Mucosa of rectum (tissue), 2 donors: Measurements from ENCODE around the gene ADPRH.
"Not testable (repeated sequence)": the region's sequence is repeated elsewhere in the genome, so short reads cannot be mapped to it uniquely, and the experiment has no call there.

Experiments
- H3K27ac ChIP-seq, 2 donors: one replicate each; pipeline ENCODE4 v1.7.0; 2013; ENCODE audit warnings: inconsistent platforms in 2 of 2, low read depth in 2 of 2, low read length in 2 of 2
- H3K27me3 ChIP-seq, 2 donors: one replicate each; pipeline ENCODE4 v1.7.0; 2013; ENCODE audit warnings: low read length in 2 of 2; ENCODE audit not compliant: control insufficient read depth in 2 of 2, insufficient read depth in 2 of 2
- H3K36me3 ChIP-seq, 2 donors: one replicate each; pipeline ENCODE4 v1.7.0; 2013; ENCODE audit warnings: low read length in 2 of 2; ENCODE audit not compliant: control insufficient read depth in 2 of 2, insufficient read depth in 2 of 2
- H3K4me1 ChIP-seq, 2 donors: one replicate each; pipeline ENCODE4 v1.7.0; 2013; ENCODE audit warnings: low read length in 2 of 2, mild to moderate bottlenecking in 1 of 2; ENCODE audit not compliant: control insufficient read depth in 2 of 2, insufficient read depth in 2 of 2
- H3K4me3 ChIP-seq, 2 donors: one replicate each; pipeline ENCODE4 v1.7.0; 2013; ENCODE audit warnings: low read length in 2 of 2
- H3K9ac ChIP-seq, 2 donors: one replicate each; pipeline ENCODE4 v1.7.0; 2013; ENCODE audit warnings: low read length in 2 of 2, low read depth in 1 of 2, mild to moderate bottlenecking in 1 of 2
- H3K9me3 ChIP-seq, 2 donors: one replicate each; pipeline ENCODE4 v1.7.0; 2013; ENCODE audit warnings: low read length in 2 of 2; ENCODE audit not compliant: control insufficient read depth in 2 of 2
- donor health status: healthy.
- donor health status: Normal muscosa, but diverticular disease.

The ADPRH gene

DNA sequence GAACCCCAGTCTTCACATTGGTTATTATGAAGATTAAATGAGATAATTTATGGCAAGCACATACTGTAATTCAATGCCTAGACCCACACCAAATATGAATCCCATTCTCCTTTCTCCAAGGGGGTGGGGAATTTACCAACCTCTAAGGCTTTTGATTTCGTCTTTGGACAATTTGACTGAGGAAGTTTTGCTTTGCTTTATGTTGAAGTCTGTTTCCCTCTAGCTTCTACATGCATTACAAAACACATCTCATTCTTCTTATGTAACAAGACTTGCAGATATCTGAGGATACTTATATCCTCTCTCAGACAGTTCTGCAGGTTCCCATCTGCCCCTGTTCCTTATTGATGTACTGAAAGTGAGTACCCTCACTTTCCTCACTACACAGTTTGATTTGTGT lies 32.1 kb upstream of the ADPRH start:
- no peak overlapping the region for H3K4me3 ChIP-seq
- no peaks in the 10 kb centered on the region for H3K9me3 ChIP-seq
- no peaks in the 10 kb centered on the region for H3K4me1 ChIP-seq
- no peaks in the 10 kb centered on the region for H3K36me3 ChIP-seq
- no peak overlapping the region for H3K27ac ChIP-seq
- no peaks in the 10 kb centered on the region for H3K27me3 ChIP-seq
- H3K9ac ChIP-seq = no peak overlapping the region

DNA sequence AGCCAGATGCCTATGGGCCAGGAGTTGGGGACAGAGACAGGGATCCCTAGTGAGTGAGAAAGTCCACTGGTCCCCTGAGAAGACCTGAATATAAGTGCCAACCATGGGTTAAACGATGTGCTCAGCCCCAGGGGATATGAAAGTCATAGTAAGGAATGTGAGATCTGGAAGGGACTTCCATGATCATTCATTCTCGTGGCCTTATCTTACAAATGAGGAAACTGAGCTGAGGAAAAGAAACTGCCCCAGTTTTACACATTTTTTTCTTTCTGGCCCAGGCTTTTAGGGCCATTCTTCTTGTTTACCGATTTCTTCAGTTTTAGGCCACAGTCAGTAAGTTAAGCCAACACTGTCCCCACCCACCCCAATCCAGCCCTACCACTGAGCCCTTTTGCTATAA lies 31.0 kb upstream of the ADPRH start:
- H3K9me3 ChIP-seq = no peaks in the 10 kb centered on the region
- H3K27ac ChIP-seq = no peak overlapping the region
- no peaks in the 10 kb centered on the region for H3K4me1 ChIP-seq
- no peaks in the 10 kb centered on the region for H3K27me3 ChIP-seq
- H3K9ac ChIP-seq = no peak overlapping the region
- no peak overlapping the region for H3K4me3 ChIP-seq
- no peaks in the 10 kb centered on the region for H3K36me3 ChIP-seq

DNA sequence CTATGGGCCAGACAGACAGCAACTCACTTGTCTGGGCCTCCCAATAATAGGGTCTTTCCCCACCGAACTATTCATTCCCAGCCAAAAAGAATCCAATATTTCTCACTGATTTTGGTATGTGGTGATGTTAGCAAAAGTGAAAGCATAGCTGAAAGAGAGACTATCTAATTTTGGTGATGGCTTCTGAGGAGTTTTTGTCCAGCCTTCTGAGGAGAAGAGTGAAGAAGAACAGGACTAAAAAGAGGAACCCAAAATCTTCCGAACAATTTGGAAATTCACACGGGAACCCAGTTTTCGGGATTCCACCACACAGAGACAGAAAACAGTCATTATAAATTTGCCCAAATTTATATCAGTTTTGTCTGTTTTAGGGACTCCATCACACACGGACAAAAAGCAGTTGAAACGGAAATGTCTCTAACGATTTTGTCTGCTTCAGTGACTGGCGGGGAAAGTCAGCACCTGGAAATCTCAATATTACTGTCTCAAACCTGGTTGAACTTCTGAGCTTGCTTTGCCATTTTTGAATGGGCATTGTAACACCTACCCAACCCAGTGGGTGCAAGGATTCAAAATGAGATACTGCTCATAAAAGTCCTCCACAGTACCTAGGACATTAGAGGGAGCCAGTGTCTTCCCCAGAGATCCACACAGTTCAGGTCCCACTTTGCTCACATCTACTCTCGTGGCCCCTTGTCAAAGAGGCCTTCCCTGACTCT lies 28.9 kb upstream of the ADPRH start:
- no peaks in the 10 kb centered on the region for H3K4me1 ChIP-seq
- no peaks in the 10 kb centered on the region for H3K36me3 ChIP-seq
- no peak overlapping the region for H3K4me3 ChIP-seq
- no peaks in the 10 kb centered on the region for H3K9me3 ChIP-seq
- H3K27me3 ChIP-seq = no peaks in the 10 kb centered on the region
- no peak overlapping the region for H3K27ac ChIP-seq
- no peak overlapping the region for H3K9ac ChIP-seq

DNA sequence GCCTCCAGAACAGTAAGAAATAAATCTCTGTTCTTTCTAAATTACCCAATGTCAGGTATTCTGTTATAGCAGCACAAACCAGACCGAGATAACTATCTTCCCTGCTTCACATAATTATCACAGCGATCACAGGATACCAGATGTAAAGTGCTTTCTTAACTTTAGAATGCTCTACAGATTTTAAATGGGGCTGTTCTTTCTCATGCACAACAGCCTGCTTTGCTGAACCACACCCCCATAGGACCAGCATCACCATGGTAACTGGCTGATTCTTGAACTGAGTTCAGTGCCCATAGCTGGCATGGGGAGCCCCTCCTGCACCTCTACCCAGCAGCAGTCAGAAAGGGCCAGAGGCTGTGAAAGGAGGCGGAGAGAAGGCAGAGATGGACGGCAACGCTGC lies 27.7 kb upstream of the ADPRH start:
- H3K9ac ChIP-seq = no peak overlapping the region
- H3K27me3 ChIP-seq = no peaks in the 10 kb centered on the region
- H3K9me3 ChIP-seq = no peaks in the 10 kb centered on the region
- H3K4me3 ChIP-seq = no peak overlapping the region
- H3K27ac ChIP-seq = no peak overlapping the region
- H3K36me3 ChIP-seq = no peaks in the 10 kb centered on the region
- H3K4me1 ChIP-seq = no peaks in the 10 kb centered on the region

DNA sequence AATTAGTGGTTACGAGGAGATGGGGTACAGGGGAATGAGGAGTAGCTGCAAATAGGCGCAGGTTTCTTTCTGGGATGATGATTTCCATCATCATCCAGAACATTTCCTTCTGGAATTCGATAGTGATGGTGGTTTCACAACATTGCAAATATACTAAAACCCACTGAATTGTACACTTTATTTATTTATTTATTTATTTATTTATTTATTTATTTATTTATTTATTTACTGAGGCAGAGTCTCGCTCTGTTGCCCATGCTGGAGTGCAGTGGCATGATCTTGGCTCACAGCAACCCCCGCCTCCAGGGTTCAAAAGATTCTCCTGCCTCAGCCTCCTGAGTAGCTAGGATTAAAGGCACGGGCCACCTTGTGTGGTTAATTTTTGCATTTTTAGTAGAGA lies 26.4 kb upstream of the ADPRH start:
- H3K27me3 ChIP-seq, H3K36me3 ChIP-seq, H3K27ac ChIP-seq, H3K4me1 ChIP-seq, H3K9ac ChIP-seq, H3K4me3 ChIP-seq, H3K9me3 ChIP-seq: not testable (repeated sequence)

DNA sequence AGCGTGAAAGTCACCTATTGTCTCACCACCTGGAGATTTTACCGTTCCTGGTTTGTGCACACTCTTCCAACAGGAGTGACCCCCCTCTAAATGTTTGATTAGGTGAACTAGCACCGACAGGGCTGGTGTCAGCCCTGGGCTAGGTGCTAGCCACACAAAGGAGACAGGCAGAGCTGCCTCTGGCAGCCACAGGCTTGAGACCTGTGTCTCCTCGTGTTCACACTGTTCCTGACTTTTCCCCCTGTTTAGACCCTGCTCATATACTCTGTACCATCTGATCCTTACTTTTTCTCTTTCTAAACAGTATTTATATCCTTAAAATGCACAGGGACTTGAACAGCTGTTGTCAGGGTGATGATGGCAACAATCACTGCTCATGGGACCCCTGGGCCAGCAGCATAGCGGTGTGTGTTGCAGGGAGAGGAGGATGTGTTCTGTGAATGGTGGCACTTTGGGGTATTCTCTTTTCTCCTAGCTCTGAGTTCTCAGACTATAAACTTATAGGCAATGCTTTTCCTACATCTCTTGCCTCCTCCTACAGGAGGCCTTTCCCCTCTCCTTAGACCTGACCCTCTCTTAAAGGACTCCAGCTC lies 25.4 kb upstream of the ADPRH start:
- H3K27me3 ChIP-seq = no peaks in the 10 kb centered on the region
- H3K9me3 ChIP-seq = no peaks in the 10 kb centered on the region
- H3K36me3 ChIP-seq = no peaks in the 10 kb centered on the region
- no peak overlapping the region for H3K9ac ChIP-seq
- H3K27ac ChIP-seq = no peak overlapping the region
- no peaks in the 10 kb centered on the region for H3K4me1 ChIP-seq
- H3K4me3 ChIP-seq = no peak overlapping the region

DNA sequence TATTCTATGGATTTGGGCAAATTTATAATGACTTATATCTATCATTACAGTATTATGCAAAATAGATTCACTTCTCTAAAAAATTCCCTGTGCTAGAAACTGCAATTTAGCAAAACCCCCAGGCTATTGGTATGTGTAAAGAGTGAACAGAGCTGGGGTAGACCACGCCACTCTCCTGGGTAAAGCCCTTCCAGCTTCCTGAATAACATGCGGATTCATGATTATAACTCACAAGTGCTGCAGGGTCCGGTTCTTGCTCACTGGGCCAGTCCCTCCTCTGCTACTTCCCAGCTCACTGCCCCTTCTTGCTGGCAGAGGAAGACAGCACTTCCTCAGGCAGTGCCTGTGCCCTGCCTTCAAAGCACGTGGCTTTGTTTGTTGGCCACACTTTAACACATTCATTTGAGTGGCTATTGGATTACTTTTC lies 24.0 kb upstream of the ADPRH start:
- H3K27me3 ChIP-seq = no peaks in the 10 kb centered on the region
- H3K4me3 ChIP-seq = no peak overlapping the region
- no peak overlapping the region for H3K27ac ChIP-seq
- H3K36me3 ChIP-seq = no peaks in the 10 kb centered on the region
- H3K4me1 ChIP-seq = no peaks in the 10 kb centered on the region
- H3K9me3 ChIP-seq = no peaks in the 10 kb centered on the region
- H3K9ac ChIP-seq = no peak overlapping the region

DNA sequence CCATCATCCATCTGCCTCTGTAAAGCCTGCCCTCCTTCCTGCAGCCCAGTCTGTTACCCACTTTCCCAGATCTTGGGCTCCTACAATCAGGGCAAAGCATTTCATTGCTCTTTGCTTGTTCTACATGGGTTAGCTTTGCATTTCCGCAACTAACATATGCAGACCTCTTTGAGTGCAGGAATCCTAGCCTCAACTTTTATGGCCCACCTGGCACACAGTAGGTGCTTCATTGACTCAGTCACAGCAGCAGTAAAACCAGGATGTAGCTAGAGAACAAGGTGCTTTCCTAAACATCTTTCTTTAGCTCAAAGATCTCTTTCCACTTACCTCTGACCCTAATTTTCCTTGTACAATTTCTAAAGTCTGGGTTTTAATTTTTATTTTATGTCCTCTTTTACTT lies 23.4 kb upstream of the ADPRH start:
- Histone ChIP-seq H3K4me1 (no peaks in the 10 kb centered on the region), H3K9ac (no peak overlapping the region), H3K4me3 (no peak overlapping the region), H3K27ac (no peak overlapping the region), H3K27me3 (no peaks in the 10 kb centered on the region), H3K36me3 (no peaks in the 10 kb centered on the region), H3K9me3 (no peaks in the 10 kb centered on the region)

DNA sequence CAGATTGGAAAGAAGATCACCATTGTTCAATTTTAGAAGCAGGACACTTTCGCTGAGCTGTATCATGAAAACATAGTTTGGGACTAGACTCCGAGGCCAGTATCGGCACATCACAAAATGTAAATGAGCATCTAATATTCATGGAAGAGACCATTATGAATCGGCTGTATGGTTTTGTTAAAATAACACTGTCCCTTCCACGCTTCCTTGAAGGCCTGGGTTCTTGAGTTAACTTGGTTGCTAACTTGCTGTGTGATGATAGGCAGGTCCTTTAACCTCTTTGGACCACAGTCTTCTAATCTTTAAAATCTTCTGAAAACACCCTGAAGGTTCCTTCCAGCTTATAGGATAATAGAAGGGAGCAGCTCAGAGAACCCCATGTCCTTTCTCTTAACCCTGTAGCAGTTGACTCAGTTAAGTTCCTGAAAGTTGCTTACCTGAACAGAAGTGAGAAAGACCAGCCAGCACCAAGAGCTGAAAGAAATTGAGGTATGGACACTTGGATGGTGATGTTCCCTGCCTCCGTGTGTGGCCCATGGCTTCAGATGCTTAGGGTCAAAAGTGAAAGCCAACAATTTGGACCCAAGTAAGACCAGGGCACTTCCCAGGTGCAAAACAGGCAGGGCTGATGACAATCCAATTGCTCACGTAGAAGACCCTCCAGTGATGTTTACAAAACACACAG lies 22.0 kb upstream of the ADPRH start:
- Histone ChIP-seq H3K27me3 (no peaks in the 10 kb centered on the region), H3K4me1 (no peaks in the 10 kb centered on the region), H3K4me3 (no peak overlapping the region), H3K27ac (no peak overlapping the region), H3K36me3 (no peaks in the 10 kb centered on the region), H3K9ac (no peak overlapping the region), H3K9me3 (no peaks in the 10 kb centered on the region)

DNA sequence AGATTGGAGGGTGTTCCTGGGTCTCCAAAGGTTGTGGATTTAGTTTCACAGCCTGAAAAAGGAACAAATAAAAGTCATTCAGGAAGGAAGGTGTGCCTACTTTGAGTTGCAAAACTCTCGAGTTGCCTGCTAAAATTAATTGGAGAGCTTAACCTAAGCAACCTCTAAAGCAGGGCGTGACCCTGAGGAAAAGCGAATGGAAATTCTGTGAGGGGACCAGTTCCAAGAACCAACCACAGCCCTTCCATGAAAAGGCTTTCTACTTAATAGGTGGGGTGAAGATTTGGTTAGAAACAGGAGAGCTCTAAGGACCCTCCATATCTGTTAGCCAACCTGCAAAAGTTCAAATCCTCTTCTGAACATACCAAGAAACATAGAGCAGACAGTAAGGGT lies 21.4 kb upstream of the ADPRH start:
- no peaks in the 10 kb centered on the region for H3K4me1 ChIP-seq
- H3K27ac ChIP-seq = no peak overlapping the region
- H3K36me3 ChIP-seq = no peaks in the 10 kb centered on the region
- H3K9ac ChIP-seq = no peak overlapping the region
- no peaks in the 10 kb centered on the region for H3K27me3 ChIP-seq
- H3K9me3 ChIP-seq = no peaks in the 10 kb centered on the region
- no peak overlapping the region for H3K4me3 ChIP-seq
